IgD-negative memory B cell (primary cell): ENCODE results near the gene TNXB. TPM values are rescaled to one million over a fixed set of nuclear protein-coding genes. Genes with fewer than 3 reads are reported as not detected.

Experiments used
- H3K27ac Mint-ChIP-seq, 3 donors: one replicate each; pipeline ENCODE4 v1.8.0; 2020 to 2022; ENCODE audit warnings: mild to moderate bottlenecking in 3 of 3, mixed read lengths in 3 of 3, moderate library complexity in 1 of 3
- H3K27me3 Mint-ChIP-seq: one replicate; pipeline ENCODE4 v1.8.0; 2021; ENCODE audit warnings: mixed read lengths
- H3K36me3 Mint-ChIP-seq: one replicate; pipeline ENCODE4 v1.8.0; 2020; ENCODE audit warnings: mild to moderate bottlenecking, mixed read lengths
- H3K4me1 Mint-ChIP-seq, 3 donors: one replicate each; pipeline ENCODE4 v1.8.0; 2020 to 2022; ENCODE audit warnings: mixed read lengths in 3 of 3, mild to moderate bottlenecking in 1 of 3
- H3K4me3 Mint-ChIP-seq, 4 donors: one replicate each; pipeline ENCODE4 v1.8.0; 2020 to 2022; ENCODE audit warnings: mild to moderate bottlenecking in 4 of 4, mixed read lengths in 4 of 4, moderate library complexity in 3 of 4
- H3K9me3 Mint-ChIP-seq, 3 donors: one replicate each; pipeline ENCODE4 v1.8.0; 2020 to 2021; ENCODE audit warnings: mixed read lengths in 3 of 3, mild to moderate bottlenecking in 1 of 3
- polyA plus RNA-seq: library from polyadenylated mRNA; unstranded; fragments of 300-500 nt; fragmentation: Illumina TruSeq; gene quantifications from one replicate; pipeline ENCODE4 v1.2.3, GENCODE V29; 2021

The TNXB gene
- polyA plus RNA-seq, 1 donor from 2014 or later: 0.21 TPM

DNA sequence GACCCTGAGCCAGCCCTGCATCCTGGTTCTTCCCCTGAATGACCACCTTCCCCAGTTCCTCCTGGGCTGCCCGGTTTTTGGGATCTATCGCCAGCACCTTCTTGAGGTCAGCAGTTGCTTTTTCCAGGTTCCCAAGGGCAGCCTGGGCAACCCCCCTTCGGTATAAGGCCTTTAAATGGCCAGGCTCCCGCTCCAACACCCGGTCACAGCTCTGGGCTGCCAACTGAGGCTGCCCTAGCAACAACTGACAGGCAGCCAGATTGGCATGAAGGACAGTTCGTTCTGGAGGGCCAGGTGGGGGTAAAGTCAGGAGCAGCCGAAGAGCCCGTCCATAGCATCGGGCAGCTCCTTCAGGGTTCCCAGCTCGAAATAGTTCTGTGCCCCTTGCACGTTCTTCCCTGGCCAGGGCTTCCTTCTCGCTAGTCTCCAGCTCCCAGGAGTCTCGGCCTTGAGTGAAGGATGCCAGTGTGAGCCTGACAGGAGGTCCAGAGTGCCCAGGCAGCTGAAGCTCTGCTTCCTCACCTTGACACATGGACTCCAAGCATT lies 19.7 kb upstream of the TNXB start:
- peaks cover 6% of the 10 kb centered on the region for H3K36me3 Mint-ChIP-seq
- H3K4me3 Mint-ChIP-seq: peak overlapping the region; percentile 93 to 100 (median 100)
- peaks cover 20 to 37% (median 24%) of the 10 kb centered on the region in 3 donors for H3K4me1 Mint-ChIP-seq
- peak overlapping the region; percentile 89 to 98 (median 92) for H3K27ac Mint-ChIP-seq
- peaks cover 0 to 2% (median 0%) of the 10 kb centered on the region in 3 donors for H3K9me3 Mint-ChIP-seq
- peaks cover 4% of the 10 kb centered on the region for H3K27me3 Mint-ChIP-seq

DNA sequence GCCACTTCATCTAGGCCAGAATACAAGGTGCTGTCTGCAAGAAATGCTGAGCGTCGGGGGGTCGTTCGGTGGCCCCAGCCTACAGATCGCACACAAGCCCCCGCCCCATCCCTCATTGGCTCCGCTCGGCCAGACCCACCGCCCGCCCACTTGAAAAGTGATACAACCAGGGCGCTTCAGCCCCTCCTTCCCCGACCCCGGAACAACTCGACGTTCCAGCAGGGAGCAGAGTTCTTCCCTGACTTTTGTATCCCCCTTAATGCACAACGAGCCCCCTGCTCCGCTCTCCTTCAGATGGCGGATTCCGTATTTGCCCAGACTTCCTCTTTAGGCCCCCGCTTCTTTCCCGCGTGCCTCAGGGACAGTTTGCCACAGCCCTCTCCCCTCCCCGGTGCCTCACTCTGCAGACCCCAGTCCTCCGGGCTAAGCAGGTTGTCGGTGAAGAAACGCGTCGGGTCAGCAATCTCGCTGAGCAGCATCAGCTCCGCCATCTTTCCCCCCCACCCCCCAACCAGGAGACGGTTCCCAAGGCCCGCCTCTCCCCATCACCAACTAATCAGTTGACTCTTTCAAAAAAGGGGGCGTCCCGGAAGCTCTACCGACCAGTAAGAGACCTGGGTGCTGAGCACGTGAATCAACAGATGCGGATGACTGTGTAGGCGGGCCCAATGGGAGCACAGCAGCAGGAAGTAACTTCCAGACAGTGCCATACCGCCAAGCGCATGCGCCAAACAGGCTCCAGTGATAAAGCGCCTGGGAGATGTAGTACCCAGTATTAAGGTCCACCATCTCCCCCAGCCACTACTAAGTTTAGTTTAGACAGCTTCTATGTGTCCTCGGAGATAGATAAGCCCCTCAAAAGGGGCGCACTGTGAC lies 18.8 kb upstream of the TNXB start, which contains the start of gene ATF6B:
TSS of gene ATF6B (minus strand) at position 530 of the 876 bp plus-strand sequence. CDS start at position 491, 39 bp downstream.
- peaks cover 6% of the 10 kb centered on the region for H3K36me3 Mint-ChIP-seq
- H3K4me3 Mint-ChIP-seq: peak within 1 kb of the TSS; percentile 93 to 100 (median 100)
- H3K9me3 Mint-ChIP-seq: peaks cover 0 to 2% (median 0%) of the 10 kb centered on the region in 3 donors
- peak within 1 kb of the TSS; percentile 89 to 98 (median 92) for H3K27ac Mint-ChIP-seq
- H3K4me1 Mint-ChIP-seq: peaks cover 20 to 39% (median 24%) of the 10 kb centered on the region in 3 donors
- H3K27me3 Mint-ChIP-seq: peaks cover 3% of the 10 kb centered on the region

DNA sequence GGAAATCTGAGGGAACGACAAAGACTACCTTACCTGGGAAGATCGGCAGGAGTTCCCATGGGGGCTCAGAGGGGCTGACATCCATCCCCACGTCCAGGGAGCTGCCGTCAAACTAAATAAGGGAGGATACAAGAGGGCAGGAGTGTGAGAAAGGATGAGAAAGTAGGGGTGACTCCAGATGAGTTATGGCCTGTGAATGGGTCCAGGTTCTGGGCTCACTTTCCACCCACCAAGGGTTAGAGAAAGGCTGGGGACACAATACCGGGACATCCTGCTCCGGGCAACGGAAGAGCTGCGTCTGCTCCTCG lies 18.2 kb upstream of the TNXB start:
- Mint-ChIP-seq H3K36me3 (peaks cover 6% of the 10 kb centered on the region), H3K27me3 (peaks cover 2% of the 10 kb centered on the region), H3K4me3 (peak overlapping the region; percentile 93 to 100 (median 100)), H3K4me1 (peaks cover 20 to 39% (median 24%) of the 10 kb centered on the region in 3 donors), H3K27ac (peak overlapping the region; percentile 89 to 98 (median 92)), H3K9me3 (peaks cover 0 to 2% (median 0%) of the 10 kb centered on the region in 3 donors)

DNA sequence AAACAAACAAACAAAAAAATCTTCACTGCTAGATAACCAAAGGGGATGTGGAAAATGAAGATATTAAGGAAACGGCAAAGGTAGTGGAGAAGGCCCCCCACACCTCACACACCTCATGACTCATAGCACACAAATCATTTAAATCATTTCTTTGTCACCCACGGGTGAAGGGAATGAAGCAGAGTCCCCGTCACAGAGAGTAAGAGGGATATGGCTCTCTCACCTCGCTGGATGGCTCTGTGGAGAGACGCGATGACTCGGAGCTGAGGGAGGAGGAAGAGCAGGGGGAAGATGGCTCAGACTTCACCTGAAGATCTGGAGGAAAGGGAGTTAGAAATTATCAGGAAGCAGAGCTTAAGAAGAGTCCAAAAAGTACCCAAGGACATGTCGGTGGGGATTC lies 17.7 kb upstream of the TNXB start:
- Mint-ChIP-seq H3K36me3 (peaks cover 6% of the 10 kb centered on the region), H3K4me1 (peaks cover 20 to 39% (median 24%) of the 10 kb centered on the region in 3 donors), H3K4me3 (peak overlapping the region; percentile 76 to 100 (median 96)), H3K27ac (peak overlapping the region; percentile 39 to 98 (median 89)), H3K27me3 (no peaks in the 10 kb centered on the region), H3K9me3 (peaks cover 0 to 2% (median 0%) of the 10 kb centered on the region in 3 donors)

DNA sequence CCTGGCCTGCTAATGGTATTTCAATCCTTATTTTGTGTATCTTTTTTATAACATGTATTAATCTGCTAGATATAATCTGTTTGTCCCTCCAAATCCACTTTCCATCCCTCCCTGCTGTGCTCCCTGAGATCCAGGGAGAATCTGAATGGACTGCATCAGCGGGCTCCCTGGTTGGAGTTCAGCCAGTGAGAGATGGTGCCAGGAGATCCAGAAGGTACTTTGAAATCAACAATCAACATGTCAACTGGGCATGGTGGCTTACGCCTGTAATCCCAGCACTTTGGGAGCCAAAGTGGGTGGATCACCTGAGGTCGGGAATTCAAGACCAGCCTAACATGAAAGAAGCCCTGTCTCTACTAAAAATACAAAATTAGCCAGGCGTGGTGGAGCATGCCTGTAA lies 14.5 kb upstream of the TNXB start:
- Mint-ChIP-seq H3K36me3 (peaks cover 7% of the 10 kb centered on the region), H3K4me3 (no peak overlapping the region), H3K27me3 (no peaks in the 10 kb centered on the region), H3K9me3 (no peaks in the 10 kb centered on the region), H3K27ac (peak overlapping the region in 1 of 3 donors; percentile 39), H3K4me1 (peaks cover 16 to 30% (median 21%) of the 10 kb centered on the region in 3 donors)

DNA sequence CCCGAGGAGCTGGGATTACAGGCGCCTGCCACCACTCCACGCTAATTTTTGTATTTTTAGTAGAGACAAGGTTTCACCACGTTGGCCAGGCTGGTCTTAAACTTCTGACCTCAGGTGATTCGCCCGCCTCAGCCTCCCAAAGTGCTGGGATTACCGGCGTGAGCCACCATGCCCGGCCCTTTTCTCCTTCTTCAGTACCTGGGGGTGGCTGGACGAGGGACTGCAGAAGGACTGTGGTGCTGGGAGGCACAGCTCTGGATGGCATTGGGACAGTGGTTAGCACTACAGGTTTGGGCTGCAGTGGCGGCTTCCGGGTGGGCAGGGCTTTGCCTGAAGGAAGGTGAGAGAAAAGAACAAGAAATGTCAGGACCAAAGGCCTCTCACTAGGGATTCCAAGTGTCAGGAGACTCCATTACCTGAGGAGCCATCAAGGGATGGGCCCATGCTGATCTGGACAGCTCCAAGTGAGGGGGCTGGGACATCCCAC lies 11.5 kb upstream of the TNXB start:
- H3K27ac Mint-ChIP-seq: peak overlapping the region in 1 of 3 donors; percentile 20
- no peaks in the 10 kb centered on the region for H3K27me3 Mint-ChIP-seq
- peaks cover 5 to 14% (median 6%) of the 10 kb centered on the region in 3 donors for H3K4me1 Mint-ChIP-seq
- no peaks in the 10 kb centered on the region for H3K9me3 Mint-ChIP-seq
- peak overlapping the region in 1 of 4 donors; percentile 61 for H3K4me3 Mint-ChIP-seq
- peaks cover 4% of the 10 kb centered on the region for H3K36me3 Mint-ChIP-seq

DNA sequence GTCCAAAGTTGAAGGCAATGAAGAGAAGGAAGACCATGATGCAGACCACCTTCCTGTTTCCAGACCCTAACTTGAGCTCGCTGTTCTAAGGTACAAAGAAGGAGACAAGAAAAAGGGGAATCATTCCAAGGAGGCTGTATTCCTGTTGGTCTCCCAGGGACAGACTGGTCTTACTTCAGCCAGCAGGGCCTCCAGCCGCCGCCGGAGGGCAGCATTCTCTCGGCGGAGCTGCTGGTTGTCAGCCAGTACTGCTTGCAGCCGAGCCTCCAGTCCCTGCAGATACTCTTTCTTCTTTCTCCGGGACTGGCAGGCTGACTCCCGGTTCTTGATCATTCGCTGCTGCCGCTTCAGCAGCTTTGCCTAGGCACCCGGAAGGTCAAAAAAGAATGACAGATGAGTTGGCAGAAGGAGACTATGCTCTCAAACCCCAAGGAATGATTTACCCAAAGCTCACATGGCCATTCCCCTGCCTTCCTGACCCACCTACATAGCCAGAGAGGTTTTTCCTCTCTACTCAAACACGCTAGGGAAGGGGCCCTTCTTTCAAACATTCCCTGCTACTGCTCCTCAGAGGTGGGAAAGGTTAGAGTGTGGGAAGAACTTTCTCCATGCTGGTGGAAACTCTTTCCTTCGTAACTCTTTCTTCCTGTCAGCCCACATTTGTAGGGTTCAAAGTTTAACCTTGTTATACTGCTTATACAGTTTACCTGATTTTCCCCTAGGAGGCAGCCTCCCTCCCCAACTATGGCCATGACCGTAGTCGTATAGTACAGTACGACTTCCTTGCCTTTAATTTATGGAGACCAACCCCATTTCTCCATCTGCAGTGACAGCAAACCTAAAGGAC lies 9.9 kb upstream of the TNXB start:
- H3K36me3 Mint-ChIP-seq: peaks cover 4% of the 10 kb centered on the region
- peak overlapping the region in 1 of 3 donors; percentile 52 for H3K27ac Mint-ChIP-seq
- H3K4me1 Mint-ChIP-seq: peaks cover 4 to 8% (median 5%) of the 10 kb centered on the region in 3 donors

DNA sequence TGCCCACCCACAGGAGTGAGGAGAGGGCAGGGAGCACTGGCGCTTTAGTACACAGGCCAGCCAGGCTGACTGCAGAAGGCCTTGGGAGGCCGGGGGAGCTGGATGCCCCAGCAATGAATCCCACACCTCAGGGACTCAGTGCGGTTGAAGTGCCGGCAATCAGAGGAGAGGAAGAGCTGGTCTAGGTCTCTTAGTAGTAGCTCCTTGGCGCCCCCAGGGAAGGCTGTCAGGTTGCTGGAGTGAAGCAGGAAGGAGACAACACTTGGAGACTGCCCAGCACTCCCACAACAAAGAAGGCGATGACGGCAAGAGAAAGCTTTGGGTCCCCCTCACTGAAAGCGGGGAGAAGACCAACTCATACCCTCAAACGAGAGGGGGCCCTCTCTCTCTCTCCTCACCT lies 8.3 kb upstream of the TNXB start:
- Mint-ChIP-seq H3K36me3 (peaks cover 4% of the 10 kb centered on the region), H3K9me3 (no peaks in the 10 kb centered on the region), H3K27ac (no peak overlapping the region), H3K4me3 (no peak overlapping the region), H3K27me3 (no peaks in the 10 kb centered on the region), H3K4me1 (peaks cover 5 to 7% (median 5%) of the 10 kb centered on the region in 3 donors)

More for the DNA sequence above, 9.9 kb upstream of the TNXB start:
- no peaks in the 10 kb centered on the region for H3K9me3 Mint-ChIP-seq
- H3K4me3 Mint-ChIP-seq: peak overlapping the region in 1 of 4 donors; percentile 39
- no peaks in the 10 kb centered on the region for H3K27me3 Mint-ChIP-seq

DNA sequence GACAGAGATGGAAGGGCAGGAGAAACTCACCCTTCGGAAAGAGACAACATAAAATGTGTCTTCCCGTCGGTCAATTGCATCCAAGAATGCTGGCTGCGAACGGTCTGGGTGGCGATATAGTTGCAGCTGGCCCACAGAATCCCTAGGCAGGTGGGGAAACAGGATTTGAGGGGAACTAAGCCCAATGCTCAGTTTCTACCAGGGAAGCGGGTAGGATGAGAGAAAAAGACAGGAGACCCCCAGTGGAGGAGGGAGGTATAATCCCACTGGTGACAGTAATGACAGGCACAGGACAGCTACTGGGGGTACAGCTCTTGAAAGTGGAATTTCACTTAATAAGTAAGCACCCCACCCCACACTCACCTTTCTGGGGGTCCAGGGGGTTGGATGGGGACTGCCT lies 7.5 kb upstream of the TNXB start:
- Mint-ChIP-seq H3K9me3 (no peaks in the 10 kb centered on the region), H3K4me3 (no peak overlapping the region), H3K4me1 (peaks cover 5 to 7% (median 5%) of the 10 kb centered on the region in 3 donors), H3K36me3 (peaks cover 3% of the 10 kb centered on the region), H3K27me3 (no peaks in the 10 kb centered on the region), H3K27ac (no peak overlapping the region)

DNA sequence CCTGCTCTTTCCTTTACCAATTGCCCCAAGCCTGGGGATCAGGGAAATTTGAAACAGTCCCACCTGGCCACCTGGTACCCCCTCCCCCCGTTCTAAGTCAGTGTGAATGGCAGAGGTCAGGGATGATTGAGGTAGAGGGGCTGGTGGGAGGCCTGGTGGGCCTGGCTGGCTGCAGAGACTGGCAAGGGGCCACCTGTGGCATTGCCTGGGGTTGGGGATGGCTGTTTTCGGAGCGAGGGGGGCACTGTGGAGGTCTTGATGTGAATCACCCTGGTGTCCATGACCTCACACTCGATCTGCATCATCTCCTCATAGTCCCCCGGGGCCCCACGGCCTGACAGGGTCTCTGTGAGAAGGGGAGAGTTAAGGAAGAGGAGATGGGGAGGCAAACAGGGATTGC lies 6.5 kb upstream of the TNXB start:
- H3K36me3 Mint-ChIP-seq: peaks cover 3% of the 10 kb centered on the region
- peaks cover 5 to 9% (median 5%) of the 10 kb centered on the region in 3 donors for H3K4me1 Mint-ChIP-seq
- no peaks in the 10 kb centered on the region for H3K27me3 Mint-ChIP-seq
- H3K27ac Mint-ChIP-seq: peak overlapping the region in 1 of 3 donors; percentile 19
- H3K4me3 Mint-ChIP-seq: peak overlapping the region in 1 of 4 donors; percentile 45
- H3K9me3 Mint-ChIP-seq: no peaks in the 10 kb centered on the region

DNA sequence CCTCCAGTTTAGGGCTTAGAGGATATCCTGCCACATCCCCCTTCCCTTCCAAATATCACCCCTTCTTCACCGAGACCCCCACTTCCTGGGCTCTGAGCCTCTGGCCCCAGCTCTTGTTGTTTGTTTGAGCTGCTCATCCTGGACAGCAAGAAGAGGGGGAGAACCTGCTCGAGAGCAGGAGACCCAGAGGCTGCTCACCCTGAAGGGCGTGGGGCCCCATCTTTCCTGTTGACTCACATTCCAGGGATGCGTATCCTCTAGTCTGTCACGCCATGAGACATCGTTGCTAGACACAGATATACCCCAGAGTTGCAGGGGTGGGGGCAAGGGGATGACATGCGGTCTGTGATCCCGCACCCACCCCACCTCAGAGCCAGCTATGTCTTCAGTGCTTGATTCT lies 5.7 kb upstream of the TNXB start:
- no peaks in the 10 kb centered on the region for H3K27me3 Mint-ChIP-seq
- H3K27ac Mint-ChIP-seq: peak overlapping the region in 1 of 3 donors; percentile 56
- H3K36me3 Mint-ChIP-seq: peaks cover 4% of the 10 kb centered on the region
- peak overlapping the region in 1 of 4 donors; percentile 17 for H3K4me3 Mint-ChIP-seq
- H3K4me1 Mint-ChIP-seq: peaks cover 5 to 11% (median 5%) of the 10 kb centered on the region in 3 donors
- no peaks in the 10 kb centered on the region for H3K9me3 Mint-ChIP-seq

DNA sequence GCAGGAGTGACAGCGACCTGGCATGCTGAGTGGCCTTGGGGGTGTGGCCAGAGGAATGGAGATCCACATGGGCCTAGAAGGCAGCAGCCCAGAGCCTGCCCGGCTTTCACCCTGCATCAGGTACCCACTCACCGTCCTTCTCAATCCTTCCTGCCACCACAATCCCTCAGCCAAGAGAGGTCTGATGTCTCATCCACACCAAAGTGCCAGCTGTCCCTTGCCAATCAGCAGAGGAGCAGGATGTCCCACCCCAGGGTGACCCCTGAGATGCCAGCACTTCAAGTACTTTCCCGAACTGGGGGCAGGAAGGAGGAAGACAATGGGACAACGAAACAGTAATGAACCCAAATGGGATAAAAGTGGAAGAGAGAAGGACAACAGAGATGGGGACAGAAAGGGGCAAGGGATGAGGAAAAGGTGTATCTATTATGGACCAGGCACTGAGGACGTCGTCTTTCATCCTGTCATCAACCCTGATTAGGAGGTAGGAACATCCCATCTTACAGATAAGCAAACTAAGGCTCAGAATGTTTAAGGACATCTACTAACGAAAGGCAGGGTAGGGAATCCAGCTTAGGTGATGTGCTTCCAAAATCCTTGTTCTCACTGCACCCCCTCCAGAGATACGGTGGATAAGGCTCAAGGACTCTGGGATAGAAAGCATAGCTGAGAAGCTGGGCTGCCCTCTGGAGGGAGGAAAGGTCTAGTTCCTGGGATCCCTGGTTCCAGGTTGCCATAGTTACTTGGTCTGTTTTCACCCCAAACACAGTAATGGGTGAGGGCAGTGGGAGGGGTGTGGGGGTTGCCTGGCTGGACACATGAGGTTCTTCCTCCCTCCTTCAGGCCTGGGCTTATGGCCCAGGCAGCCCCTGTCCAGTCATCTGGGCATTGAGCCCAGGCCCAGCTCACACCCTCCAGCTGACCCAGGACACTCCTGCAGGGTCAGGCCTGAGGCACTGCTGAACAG lies 4.5 kb upstream of the TNXB start:
- Mint-ChIP-seq H3K36me3 (peaks cover 4% of the 10 kb centered on the region), H3K9me3 (no peaks in the 10 kb centered on the region), H3K27ac (no peak overlapping the region), H3K4me3 (no peak overlapping the region), H3K4me1 (peaks cover 0 to 9% (median 1%) of the 10 kb centered on the region in 3 donors), H3K27me3 (peaks cover 3% of the 10 kb centered on the region)

DNA sequence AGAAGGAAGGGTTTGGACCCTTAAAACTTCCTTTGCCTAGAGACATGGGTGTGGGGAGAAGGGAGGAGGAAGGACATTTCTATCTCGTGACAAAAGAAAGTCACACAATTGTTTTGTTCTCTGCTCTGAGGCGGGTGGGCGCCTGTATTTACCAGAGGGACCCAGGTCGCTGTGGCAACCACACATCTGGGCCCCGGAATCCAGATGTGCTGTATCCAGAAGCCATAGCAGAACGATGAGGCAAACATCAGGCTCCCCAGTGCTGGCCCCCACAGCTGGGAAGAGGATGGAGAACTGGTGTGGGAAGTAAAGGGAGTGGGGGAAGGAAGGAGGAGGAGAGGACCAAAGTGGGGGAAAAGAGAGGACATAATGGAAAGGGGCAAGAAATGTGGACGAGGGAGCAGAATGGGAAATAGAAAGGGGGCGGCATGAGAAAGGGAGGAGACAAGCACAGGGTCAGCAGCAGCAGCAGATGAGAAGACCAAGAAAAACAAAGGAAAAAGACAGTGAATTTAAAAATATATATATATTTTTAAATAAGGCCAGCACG lies 3.4 kb upstream of the TNXB start:
- Mint-ChIP-seq H3K4me1 (peaks cover 0 to 12% (median 5%) of the 10 kb centered on the region in 3 donors), H3K36me3 (peaks cover 4% of the 10 kb centered on the region), H3K27ac (no peak overlapping the region), H3K4me3 (no peak overlapping the region), H3K27me3 (peaks cover 14% of the 10 kb centered on the region), H3K9me3 (no peaks in the 10 kb centered on the region)
